MV-4-11 (cell line): ENCODE measurements around the gene DPH1.
"Not testable (repeated sequence)": the region's sequence is repeated elsewhere in the genome, so short reads cannot be mapped to it uniquely, and the experiment has no call there.

ENCODE experiments used
- DNase-seq: peaks from one replicate; lab custom pipeline; 2025; lab: John Stamatoyannopoulos, UW

DPH1 gene

DNA sequence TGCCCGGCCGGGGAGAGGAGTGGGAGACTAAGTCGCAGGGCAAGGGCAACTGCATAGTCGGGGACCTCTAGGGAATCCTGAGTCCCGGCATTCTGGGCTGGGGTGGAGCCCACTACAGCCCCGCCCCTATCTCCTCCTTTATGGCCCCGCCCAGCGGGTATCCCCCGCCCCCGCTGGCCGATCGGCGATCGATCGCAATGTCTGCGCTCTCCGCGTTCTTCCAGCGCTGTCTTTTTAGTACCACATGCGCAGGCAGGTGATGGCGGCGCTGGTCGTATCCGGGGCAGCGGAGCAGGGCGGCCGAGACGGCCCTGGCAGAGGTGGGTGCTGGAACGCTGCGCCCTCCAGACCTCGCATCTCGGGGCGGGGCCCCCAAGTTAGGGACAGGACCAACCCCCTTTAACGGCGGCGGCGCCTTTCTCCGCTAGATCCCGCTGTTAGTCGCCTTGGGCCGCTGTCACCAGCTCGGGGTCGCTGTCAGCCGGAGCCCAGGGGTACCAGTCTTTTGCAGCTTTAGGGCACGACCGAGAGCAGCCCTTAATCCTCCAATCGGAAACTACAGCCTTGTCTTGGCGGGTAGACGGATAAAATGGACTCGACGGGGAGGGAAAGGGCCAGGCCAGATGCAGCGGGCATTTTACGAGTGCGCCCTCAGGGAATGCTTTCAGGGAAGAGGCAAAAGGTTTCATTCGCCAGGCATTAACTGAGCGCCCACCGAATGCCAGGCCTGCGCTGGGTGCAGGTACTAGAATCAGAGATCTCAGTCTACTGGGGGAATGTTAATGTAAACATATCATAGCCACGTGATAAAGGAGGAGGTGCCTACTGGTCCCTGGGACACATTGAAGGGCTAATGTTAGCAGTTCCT is at the start of gene DPH1:
Gene DPH1, plus strand, starts transcription at position 243 of the 868 bp plus-strand sequence. Its CDS starts 17 bp downstream, at position 260.
- DNase-seq: peak; percentile 90

- no peak for DNase-seq
Observed at GRCh38 chr17:1980665-1981250, 49.2 kb upstream of the DPH1 start.

GRCh38 chr17:1982793-1983366 is 47.1 kb upstream of the DPH1 start:
- DNase-seq: not testable (repeated sequence)

DNA sequence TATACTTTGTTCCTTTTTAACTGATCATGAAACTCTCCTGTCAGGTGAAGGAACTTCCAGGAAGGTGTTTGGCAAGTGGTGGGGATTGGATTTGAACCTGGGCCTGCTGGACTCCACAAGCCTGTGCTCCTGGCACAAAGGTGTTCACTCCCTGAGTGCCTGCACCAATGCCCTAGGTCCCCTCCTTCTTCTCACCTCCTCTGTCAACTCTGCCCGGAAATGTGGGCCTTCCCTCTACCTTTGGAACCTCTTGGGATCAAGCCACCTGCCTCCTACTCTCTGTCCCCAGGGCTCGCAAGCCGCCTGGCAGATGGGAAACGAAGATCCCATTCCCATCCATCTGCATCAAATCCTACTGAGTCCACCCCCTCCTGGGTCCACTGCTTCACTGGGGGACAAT is 44.9 kb upstream of the DPH1 start:
- no peak for DNase-seq

DNA sequence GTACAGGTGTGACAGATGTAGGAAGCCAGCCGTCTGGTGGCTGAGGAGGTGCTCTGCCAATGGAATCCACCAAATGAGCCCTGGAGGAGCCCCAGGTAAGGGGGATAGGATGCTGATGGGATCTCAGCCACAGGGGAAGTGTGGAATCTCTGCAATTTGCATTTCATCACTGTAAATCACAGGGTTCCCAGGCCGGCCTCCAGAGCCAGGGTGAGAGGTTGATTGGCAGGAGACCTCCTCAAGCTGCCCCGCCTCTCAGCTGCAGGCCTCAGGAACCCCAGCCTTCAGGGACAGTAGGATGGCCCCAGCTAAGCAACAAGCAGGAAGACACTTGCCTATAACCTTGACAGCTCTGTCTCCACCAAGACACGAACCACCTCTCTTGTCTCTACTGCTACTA is 44.3 kb upstream of the DPH1 start:
- no peak for DNase-seq

GRCh38 chr17:1986783-1987451 is 43.0 kb upstream of the DPH1 start:
- DNase-seq: no peak

GRCh38 chr17:1989135-1989534 is 40.8 kb upstream of the DPH1 start:
- no peak for DNase-seq

DNA sequence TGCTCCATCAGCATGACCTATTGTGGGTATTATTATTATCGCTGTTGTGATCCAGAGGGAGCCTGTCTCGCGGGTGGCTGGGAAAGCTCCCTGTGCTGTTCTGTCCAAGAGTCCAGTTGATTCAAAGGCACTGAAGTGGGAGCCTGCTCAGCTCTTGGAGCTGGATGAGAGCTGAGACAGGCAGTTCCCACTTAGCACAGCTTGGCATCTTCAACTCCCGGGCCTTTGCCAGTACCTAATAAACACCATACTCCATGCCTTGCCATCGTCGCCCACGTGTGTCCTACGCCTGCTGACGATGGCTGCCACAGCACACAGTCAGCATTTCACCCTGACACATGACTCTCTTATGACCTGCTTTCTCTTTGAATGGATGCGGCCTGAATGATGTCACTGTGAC is 37.4 kb upstream of the DPH1 start:
- no peak for DNase-seq

- DNase-seq: no peak
Observed at GRCh38 chr17:1994707-1995106, 35.2 kb upstream of the DPH1 start.

DNA sequence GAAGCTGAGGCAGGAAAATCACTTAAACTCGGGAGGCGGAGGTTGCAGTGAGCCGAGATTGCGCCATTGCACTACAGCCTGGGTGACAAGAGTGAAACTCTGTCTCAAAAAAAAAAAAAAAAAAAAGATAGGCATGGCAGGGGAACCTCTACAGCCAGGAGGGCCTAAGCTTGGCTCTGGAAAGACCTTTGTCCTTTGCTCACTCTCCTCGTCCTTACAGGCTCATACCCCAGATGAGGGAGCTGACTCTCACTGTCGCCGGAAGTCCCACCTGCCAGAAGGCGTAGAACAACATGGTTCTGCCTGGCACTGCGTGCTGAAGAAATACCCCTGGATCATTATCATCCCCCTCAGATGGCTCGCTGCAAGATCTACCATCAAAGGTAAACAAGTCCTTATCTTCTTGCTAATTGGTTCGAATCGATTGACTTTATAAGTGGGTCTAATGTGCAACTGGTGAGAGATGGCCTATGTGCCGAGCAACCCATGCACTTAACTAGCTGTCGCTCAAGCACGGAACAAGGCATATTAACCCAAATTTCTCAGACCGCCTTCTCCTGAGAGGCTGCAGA is 34.5 kb upstream of the DPH1 start:
- no peak for DNase-seq

GRCh38 chr17:1995907-1996799 is 33.8 kb upstream of the DPH1 start:
- no peak for DNase-seq

DNA sequence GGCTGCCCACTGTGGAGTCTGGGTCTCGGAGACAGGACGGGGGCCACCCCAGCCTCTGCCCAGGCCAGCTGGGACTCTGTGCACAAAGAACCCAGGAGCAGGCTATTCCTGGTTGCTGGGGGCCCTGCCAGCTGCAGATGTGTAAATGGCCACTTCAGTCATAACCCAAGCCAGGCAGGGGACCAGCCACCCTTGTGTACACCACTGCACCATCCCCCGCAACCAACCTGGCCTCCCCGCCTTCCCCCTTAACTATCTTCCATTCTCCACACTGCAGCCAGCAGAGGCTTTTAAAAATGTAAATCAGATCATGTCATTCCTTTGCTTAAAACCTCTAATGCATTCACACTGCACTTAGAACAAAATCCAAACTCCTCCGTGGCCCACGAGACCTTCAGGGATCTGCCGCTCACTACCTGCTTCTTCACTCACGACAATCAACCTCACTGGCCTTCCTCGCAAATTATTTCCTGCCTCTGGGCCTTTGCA is 33.1 kb upstream of the DPH1 start:
- no peak for DNase-seq

- DNase-seq: no peak
Observed at GRCh38 chr17:1997289-1997926, 32.5 kb upstream of the DPH1 start.

DNA sequence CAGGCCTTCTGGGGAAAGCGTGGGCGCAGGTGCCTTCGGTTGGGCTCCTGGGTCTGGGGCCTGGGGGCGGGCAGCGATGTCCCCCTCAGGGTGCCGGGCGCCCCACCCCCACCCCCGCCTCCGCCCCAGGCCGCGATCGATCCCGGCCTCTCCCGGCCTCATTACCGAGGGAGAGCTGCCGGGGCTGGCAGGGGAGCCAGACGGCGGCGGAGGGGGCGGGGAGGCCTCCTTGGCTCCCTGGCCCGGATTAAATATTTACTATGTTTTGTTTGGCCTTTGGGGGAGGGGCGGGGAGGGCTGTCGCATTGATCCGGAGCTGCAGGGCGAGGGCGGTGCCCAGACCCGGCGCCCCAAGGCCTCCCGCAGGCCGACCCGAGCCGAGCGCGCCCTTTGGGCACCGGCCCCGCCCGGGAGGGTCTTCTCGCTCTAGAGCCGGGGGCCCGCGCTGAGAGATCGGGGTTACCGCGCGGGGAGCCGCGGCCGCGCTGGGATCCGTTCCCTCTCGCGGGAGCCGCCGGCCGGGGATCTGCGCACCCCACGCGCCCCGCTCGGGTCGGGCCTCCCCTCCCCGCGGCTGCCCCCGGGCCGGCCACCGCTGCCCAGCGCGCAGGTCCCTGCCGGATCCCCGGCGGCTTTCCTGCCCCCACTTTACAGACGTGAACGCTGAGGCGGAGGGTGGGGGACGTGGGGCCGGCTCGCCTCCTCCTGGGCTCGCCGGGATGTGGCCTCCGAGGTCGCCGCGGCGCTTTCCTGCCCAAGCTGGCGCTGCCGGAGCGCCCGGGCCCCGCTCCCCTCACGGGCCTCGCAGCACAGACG is 31.8 kb upstream of the DPH1 start:
- no peak for DNase-seq

DNA sequence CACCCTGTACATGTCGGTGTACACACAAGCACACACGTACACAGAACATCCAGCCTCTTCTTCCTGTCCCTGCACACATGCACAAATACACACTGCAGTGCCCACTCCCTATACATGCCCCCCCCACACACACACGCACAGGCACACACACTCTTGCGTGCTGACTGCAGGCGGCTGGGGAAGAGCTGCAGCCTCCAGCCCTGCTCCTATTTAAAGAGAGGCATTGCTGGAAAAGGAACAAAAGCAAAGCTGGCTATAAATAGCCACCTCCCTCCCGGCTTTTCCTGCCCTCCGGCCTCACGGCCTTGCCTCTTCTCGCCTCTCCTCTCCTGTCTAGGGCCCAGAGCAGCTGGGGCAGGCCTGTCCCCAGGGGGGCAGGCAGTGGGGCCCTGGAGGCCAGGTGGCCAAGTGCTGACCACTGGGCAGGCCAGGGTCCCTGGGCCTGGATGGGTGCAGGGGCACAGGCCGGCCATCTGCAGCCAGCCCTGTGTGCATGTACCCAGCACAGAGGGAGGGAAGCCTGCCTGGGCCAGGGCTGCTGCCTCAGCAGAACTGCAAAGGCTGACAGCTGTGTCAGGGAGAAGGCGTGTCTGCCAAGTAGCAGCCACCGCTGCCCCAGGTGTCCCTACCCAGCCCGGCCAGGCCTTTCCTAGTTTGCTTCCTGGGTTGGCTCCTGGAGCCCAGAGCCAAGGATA is 30.2 kb upstream of the DPH1 start:
- DNase-seq: no peak

- DNase-seq: no peak
Observed at GRCh38 chr17:2002767-2003329, 27.1 kb upstream of the DPH1 start.

DNA sequence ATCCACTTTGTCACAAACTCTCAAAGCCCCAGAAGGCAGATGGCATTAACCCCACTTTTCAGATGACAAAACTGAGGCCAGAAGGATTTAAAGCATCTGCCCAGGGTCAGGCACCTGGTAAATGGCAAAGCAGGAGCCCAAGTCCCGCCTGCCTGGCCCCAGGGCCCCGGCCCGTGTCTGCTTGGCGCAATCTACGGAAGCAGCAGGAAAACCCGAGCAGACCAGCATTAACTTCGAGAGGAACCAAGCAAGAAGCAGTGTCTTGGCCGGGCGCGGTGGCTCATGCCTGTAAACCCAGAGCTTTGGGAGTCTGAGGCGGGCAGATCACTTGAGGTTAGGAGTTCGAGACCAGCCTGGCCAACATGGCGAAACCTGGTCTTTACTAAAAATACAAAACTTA is 26.4 kb upstream of the DPH1 start:
- DNase-seq: no peak

DNA sequence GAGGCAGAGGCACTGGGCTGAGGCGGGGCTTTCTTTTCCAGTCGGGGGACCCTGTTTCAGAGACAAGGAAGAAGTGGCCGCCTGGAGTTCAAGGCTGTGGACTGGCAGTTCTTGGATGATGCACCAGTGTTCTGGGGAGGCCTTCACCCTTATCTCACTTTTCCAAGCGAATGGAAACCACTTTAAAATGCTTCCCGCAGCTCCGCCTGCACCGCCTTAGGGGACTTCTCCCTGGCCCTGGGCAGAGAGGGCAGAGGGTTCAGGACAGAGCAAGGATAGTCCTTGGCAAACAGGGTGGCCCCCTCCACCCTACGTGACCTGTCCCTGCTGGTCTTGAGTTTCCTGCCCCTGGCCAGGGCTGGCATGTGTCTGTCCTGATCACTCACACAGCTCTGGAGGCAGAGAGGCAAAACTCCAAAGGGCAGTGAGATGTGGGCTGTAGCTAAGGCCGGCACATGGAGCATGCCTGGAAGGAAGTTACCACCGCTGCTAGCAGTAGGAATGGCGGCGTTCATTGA is 25.5 kb upstream of the DPH1 start:
- no peak for DNase-seq
